Esophagus muscularis mucosa (tissue), 4 donors: ENCODE data around the gene HOXA7. TPM values are rescaled to one million over a fixed set of nuclear protein-coding genes. Genes with fewer than 3 reads are reported as not detected.

ENCODE experiments used
- DNase-seq: peaks from one replicate; pipeline ENCODE4 v3.0.0-alpha.2; 2017; ENCODE audit errors: extremely low spot score
- H3K27ac ChIP-seq, 4 donors: fragments of 200-600 bp; sonication (generic); replicated peaks in 1 of 4; 1 replicate in 3 of 4; 2 replicates in 1 of 4; pipeline ENCODE4 v1.5.1; 2016 to 2019; ENCODE audit warnings: mild to moderate bottlenecking in 1 of 4
- H3K27me3 ChIP-seq, 4 donors: fragments of 200-600 bp; sonication (generic); one replicate each; pipeline versions ENCODE4 v1.5.1 to v1.6.0; 2016 to 2019
- H3K36me3 ChIP-seq, 4 donors: fragments of 200-600 bp; sonication (generic); one replicate each; pipeline ENCODE4 v1.5.1; 2016 to 2019
- H3K4me1 ChIP-seq, 4 donors: fragments of 200-600 bp; sonication (generic); one replicate each; pipeline ENCODE4 v1.5.1; 2016 to 2019
- H3K4me3 ChIP-seq, 4 donors: fragments of 200-600 bp; sonication (generic); 1 replicate in 2 of 4; 2 replicates in 2 of 4; pipeline ENCODE4 v1.5.1; 2016 to 2019; ENCODE audit warnings: mild to moderate bottlenecking in 4 of 4, moderate library complexity in 1 of 4
- H3K9me3 ChIP-seq, 4 donors: fragments of 200-600 bp; sonication (generic); 1 replicate in 3 of 4; 2 replicates in 1 of 4; pipeline ENCODE4 v1.5.1; 2016 to 2019
- CTCF ChIP-seq, 3 experiments: fragments of 200-600 bp in 2 of 3; fragments of 450-650 bp in 1 of 3; sonication (generic) in 2 of 3; IDR thresholded peaks; one replicate each; pipeline ENCODE4 v1.5.1; 2017 to 2019; ENCODE audit warnings: antibody characterized with exemption in 3 of 3, mild to moderate bottlenecking in 2 of 3, moderate library complexity in 1 of 3
- EP300 ChIP-seq: sonication (generic); formaldehyde crosslinking; IDR thresholded peaks from one replicate; pipeline ENCODE4 v1.6.1; 2017; ENCODE audit warnings: antibody characterized with exemption
- POLR2A ChIP-seq: fragments of 450-650 bp; IDR thresholded peaks from one replicate; pipeline ENCODE4 v1.6.1; 2017; ENCODE audit warnings: antibody characterized with exemption, moderate library complexity, mild to moderate bottlenecking, low read depth
- POLR2AphosphoS5 ChIP-seq, 2 donors: sonication (generic); formaldehyde crosslinking; IDR thresholded peaks; one replicate each; pipeline ENCODE4 v1.6.1; 2017; ENCODE audit warnings: antibody characterized with exemption in 2 of 2
- WGBS: methylation state at CpG from one replicate; pipeline ENCODE4 v1.1.5; 2018; 5-methylcytosine and 5-hydroxymethylcytosine counted together
- intact Hi-C: fragments of 100-400 bp; cut with DNase I; formaldehyde crosslinking; loops from one replicate; pipeline ENCODE4 v1.15.1; 2023
- total RNA-seq, 4 donors: library from RNA; depleted of rRNA; stranded (reverse); fragments of >200 nt; gene quantifications; one replicate each; pipeline versions ENCODE4 v1.1.0 to v1.2.1, GENCODE V29; 2016

HOXA7 gene
- total RNA-seq, 4 donors from 2014 or later: 0.33 to 1.7 (median 0.49) TPM

DNA sequence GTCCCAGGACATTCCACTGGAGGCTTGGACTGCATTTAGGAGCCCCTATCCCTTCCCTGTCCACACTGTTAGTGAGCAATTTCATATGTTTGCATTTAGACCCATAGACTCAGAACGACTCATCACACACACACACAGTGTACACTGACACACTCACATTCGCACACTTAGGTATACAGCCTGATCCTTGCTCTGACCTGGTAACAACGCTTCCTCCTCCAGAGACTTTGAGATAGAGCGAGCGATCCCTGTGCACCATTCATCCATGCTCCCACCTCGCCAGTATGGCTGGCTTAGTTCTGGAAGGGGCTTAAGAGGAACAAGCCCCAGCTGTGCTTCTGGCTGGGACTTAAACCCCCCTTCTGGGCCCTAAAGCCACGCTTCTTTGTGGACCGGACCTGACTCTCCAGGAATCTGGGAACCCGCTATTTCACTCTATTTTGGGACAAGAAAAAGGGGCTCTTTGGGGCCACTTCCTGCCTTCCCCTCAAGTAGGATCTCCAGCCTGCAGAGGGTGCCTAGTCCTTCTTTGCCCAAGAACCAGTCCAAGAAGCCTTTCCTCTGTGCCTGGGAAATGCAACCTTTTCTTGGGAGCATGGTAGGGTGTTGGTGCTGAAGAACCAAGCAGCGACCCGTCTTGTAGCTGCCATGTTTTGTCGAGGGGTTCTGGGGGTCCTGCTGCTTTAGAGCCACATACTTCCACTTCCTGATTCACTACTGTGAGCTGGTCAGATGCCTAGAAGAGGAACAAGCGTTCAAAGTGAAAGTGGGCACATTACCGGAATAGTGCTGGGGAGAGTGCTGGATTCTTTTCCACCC is 44.5 kb upstream of the HOXA7 start:
- no peak for TF ChIP-seq POLR2AphosphoS5 (IDR thresholded peaks at IDR 0.05)
- TF ChIP-seq EP300: no peak
- no peak for TF ChIP-seq POLR2A
- no peak for TF ChIP-seq CTCF (IDR thresholded peaks at IDR 0.05)
- Histone ChIP-seq H3K9me3 (no peaks in the 10 kb centered on the region), H3K36me3 (no peaks in the 10 kb centered on the region), H3K27me3 (peaks cover 20 to 100% (median 89%) of the 10 kb centered on the region in 4 donors), H3K27ac (no peak overlapping the region), H3K4me1 (peaks cover 25 to 62% (median 54%) of the 10 kb centered on the region in 4 donors), H3K4me3 (peak overlapping the region in 3 of 4 donors; percentile 33 to 51 (median 39))
- no peak for DNase-seq
- WGBS: 13% methylated on average over 14 of the region's 14 CpGs
- intact Hi-C loops: loop anchor here (10.0 kb wide), 1 partner anchor 584 kb away; no protein-coding TSS in a partner anchor

DNA sequence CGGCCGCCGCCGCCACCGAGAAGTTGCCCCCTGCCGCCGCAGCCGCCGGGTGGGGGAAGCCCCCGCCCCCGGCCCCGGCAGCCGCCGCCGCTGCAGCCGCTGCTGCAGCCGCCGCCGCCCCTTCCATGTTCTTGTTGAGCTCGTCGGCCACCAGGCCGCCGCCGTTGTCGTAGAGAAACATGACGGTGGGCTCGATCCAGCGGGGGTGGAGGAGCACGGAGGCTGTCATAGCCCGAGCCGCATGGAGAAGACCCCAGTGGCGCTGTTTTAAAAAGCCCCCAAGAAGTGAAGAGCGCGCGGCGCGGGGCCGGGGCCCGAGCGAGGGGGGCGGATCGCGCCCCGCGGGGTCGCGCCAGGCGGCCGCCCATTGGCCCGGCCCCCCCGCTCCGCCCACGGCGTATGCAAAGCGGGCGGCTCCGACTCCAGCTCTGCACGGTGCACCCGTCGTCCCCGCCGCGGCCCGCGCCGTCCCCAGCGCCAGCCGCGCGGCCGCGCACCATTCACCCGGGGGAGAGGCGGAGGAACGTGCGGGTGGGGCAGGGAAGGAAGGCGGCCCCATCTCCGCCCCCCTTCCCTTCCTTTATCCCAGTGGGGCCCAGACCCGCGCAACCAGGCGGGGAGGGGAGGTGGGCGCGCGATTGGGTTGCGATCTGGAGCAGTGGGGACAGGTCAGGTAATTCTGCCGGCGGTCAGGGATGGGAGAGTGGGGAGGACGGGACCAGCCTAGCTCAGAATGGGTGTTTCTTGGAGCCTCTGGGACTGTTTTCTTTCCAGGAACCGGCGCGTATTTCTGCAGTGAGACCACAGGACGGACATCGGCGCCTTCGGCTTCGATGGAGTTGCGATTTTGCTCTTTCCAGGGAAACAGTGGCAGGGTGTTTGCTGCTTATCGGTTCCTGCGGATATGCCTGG is 43.6 kb upstream of the HOXA7 start, which contains the start of gene HOXA13:
Gene HOXA13, minus strand, starts transcription at position 243 of the 912 bp plus-strand sequence. Its CDS starts 14 bp downstream, at position 229.
- DNase-seq: no peak
- under 1% methylated on average over 21 of the region's 99 CpGs for WGBS
- Histone ChIP-seq H3K27ac (no peak within 1 kb of the TSS), H3K9me3 (no peaks in the 10 kb centered on the region), H3K27me3 (peaks cover 14 to 100% (median 88%) of the 10 kb centered on the region in 4 donors), H3K4me1 (peaks cover 19 to 53% (median 48%) of the 10 kb centered on the region in 4 donors), H3K36me3 (no peaks in the 10 kb centered on the region), H3K4me3 (peak within 1 kb of the TSS; percentile 30 to 51 (median 36))
- TF ChIP-seq POLR2AphosphoS5 (IDR thresholded peaks at IDR 0.05): no peak
- no peak for TF ChIP-seq EP300
- no peak for TF ChIP-seq POLR2A
- no peak for TF ChIP-seq CTCF (IDR thresholded peaks at IDR 0.05)
- intact Hi-C loops: loop anchor here (5.0 to 10.0 kb wide), 5 partner anchors 585 to 1072 kb away; no protein-coding TSS in a partner anchor

DNA sequence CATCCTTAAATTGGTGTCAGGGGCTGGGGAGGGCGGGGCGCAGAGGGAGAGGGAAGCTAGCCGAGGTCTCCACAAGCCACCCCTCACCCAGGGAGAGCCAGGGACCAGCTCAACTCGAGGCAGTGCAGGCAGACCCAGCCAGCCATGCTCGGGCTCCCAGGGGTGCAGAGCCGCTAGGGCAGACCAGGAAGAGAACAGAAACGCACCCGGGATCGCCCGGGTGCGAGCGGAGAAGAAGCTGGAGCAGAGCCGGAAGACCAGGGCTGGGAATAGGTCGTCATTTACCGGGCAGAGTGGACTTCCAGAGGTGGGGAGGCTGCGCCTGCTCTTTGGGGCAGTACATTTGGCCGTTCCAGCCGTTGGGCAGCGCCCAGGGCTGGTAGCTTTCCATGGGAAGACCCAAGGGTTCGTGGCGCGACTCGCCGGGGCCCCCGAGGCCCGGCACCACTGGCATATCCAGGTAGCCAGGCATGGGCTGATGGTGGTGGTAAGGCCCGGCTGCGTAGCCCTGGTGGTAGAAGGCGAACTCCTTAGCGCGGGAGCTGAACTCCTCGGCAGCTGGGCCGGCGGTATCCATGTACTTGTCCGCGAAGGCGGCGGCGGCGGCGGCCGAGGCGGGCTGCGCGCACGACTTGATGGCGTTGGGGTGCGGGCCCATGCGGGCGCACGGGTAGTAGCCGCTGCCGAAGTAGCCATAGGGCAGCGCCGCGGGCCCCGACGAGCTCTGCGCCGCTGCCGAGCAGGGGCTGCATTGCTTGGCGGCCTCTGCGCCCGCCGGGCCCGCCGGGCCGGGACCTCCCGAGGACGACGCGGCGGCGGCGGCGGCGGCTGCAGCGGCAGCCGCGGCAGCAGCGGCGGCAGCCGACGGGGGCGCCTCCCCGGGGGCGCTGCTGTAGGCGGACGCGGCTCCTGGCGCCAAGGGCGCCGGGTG is 42.7 kb upstream of the HOXA7 start:
- Histone ChIP-seq H3K27ac (no peak overlapping the region), H3K27me3 (peaks cover 14 to 100% (median 88%) of the 10 kb centered on the region in 4 donors), H3K36me3 (no peaks in the 10 kb centered on the region), H3K4me1 (peaks cover 16 to 44% (median 41%) of the 10 kb centered on the region in 4 donors), H3K9me3 (no peaks in the 10 kb centered on the region), H3K4me3 (peak overlapping the region; percentile 17 to 51 (median 24))
- no peak for DNase-seq
- intact Hi-C loops: loop anchor here (5.0 to 10.0 kb wide), 4 partner anchors 723 to 1073 kb away; no protein-coding TSS in a partner anchor
- TF ChIP-seq POLR2AphosphoS5 (IDR thresholded peaks at IDR 0.05) (no peak), POLR2A (no peak), EP300 (no peak), CTCF (IDR thresholded peaks at IDR 0.05) (no peak)
- 4% methylated on average over 23 of the region's 93 CpGs for WGBS
